ENCODE measurements around the gene ACTL8. TPM values are rescaled to one million over a fixed set of nuclear protein-coding genes. Genes with fewer than 3 reads are reported as not detected.

ACTL8 gene
- total RNA-seq, 1 experiment from 2014 or later: not detected

DNA sequence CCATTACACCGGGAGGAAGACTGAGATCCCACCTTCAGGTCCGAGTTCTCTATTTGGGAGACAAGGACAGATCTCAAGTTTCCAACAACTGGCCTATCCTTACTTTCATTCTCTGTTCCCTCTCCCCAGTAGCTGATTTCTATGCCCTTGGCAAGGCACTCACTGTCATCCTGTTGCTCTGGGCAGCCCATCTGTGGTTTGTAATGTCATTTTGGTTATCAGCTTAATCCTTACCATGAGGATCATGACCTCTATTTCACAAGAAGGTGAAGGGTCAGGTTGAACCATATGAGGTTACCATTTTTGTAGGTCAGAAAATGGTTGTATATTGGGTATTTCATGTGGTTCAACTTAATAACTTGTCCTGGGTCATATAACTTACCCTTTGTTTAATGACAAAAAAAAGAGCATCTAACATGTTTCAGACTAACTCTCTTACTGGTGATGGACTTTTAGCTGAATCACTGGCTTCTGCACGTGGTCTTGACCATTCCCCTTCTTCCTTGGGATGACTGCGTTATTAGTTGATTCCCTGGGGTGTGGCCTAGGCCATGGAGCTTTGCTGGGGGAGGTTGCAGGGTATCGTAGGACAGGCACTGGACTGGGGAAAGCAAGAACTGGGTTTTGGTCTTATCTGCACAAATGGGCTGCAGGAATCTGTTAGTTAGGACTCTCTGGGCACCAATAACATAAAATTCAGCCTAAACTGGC lies 120.2 kb downstream of the ACTL8 start:
- Histone ChIP-seq H3K27ac (ENCODE audit: low read length) (no peak overlapping the region), H3K27me3 (ENCODE audit: control insufficient read depth, insufficient read depth, low read length) (peaks cover 2% of the 10 kb centered on the region; the same call in 1 of the 2 replicates), H3K36me3 (ENCODE audit: control insufficient read depth, insufficient read depth, low read length) (no peaks in the 10 kb centered on the region), H3K9me3 (ENCODE audit: control insufficient read depth, insufficient read depth, low read depth, low read length) (no peaks in the 10 kb centered on the region), H3K4me1 (ENCODE audit: control insufficient read depth, insufficient read depth, low read length) (no peaks in the 10 kb centered on the region), H3K4me3 (ENCODE audit: low read depth in 2 of 2, low read length in 2 of 2) (no peak overlapping the region)
- no TSS peak for BruUV-seq (replicated peaks)
- DNase-seq (ENCODE audit: low read depth, low spot score): no peak
- ChIA-PET POLR2A (no interaction called here), CTCF (interaction anchor here (0.9 kb wide), 1 partner anchor 14 kb away, joined by 4 read pairs; no protein-coding TSS in a partner anchor)
- in situ Hi-C loops (cut with HindIII; ENCODE audit: low pct_unique_long_range_greater_than_20kb, low sequenced_read_pairs) (no loop called here), intact Hi-C loops (cut with micrococcal nuclease; ENCODE audit: unreplicated experiment) (no loop called here)
- no peak for TF ChIP-seq SIN3A (IDR thresholded peaks at IDR 0.05; ENCODE audit: borderline replicate concordance, insufficient read depth, low read depth, low read length)
- TF ChIP-seq REST (IDR thresholded peaks at IDR 0.05; ENCODE audit: insufficient read depth in 1 of 2, low read depth in 2 of 2, low read length in 1 of 2): no peak
- no peak for TF ChIP-seq TCF7L2 (IDR thresholded peaks at IDR 0.05; ENCODE audit: low read depth, low read length)
- TF ChIP-seq CTCF (IDR thresholded peaks at IDR 0.05): no peak
- no peak for TF ChIP-seq POLR2AphosphoS5 (IDR thresholded peaks at IDR 0.05; ENCODE audit: low read depth, low read length)
- no peak for ATAC-seq

GRCh38 chr1:17875882-17876280 lies 120.7 kb downstream of the ACTL8 start:
- in situ Hi-C loops (cut with HindIII; ENCODE audit: low pct_unique_long_range_greater_than_20kb, low sequenced_read_pairs) (no loop called here), intact Hi-C loops (cut with micrococcal nuclease; ENCODE audit: unreplicated experiment) (no loop called here)
- H3K9me3 ChIP-seq (ENCODE audit: control insufficient read depth, insufficient read depth, low read depth, low read length): no peaks in the 10 kb centered on the region
- H3K27me3 ChIP-seq (ENCODE audit: control insufficient read depth, insufficient read depth, low read length): peaks cover 2% of the 10 kb centered on the region; the same call in 1 of the 2 replicates
- TF ChIP-seq CTCF (IDR thresholded peaks at IDR 0.05) (no peak), SIN3A (IDR thresholded peaks at IDR 0.05; ENCODE audit: borderline replicate concordance, insufficient read depth, low read depth, low read length) (no peak), REST (IDR thresholded peaks at IDR 0.05; ENCODE audit: insufficient read depth in 1 of 2, low read depth in 2 of 2, low read length in 1 of 2) (no peak), TCF7L2 (IDR thresholded peaks at IDR 0.05; ENCODE audit: low read depth, low read length) (no peak), POLR2AphosphoS5 (IDR thresholded peaks at IDR 0.05; ENCODE audit: low read depth, low read length) (no peak)
- DNase-seq (ENCODE audit: low read depth, low spot score) (no peak), ATAC-seq (no peak)
- no peaks in the 10 kb centered on the region for H3K36me3 ChIP-seq (ENCODE audit: control insufficient read depth, insufficient read depth, low read length)
- ChIA-PET POLR2A (no interaction called here), CTCF (no interaction called here)
- H3K27ac ChIP-seq (ENCODE audit: low read length): no peak overlapping the region
- no TSS peak for BruUV-seq (replicated peaks)
- no peak overlapping the region for H3K4me3 ChIP-seq (ENCODE audit: low read depth in 2 of 2, low read length in 2 of 2)
- no peaks in the 10 kb centered on the region for H3K4me1 ChIP-seq (ENCODE audit: control insufficient read depth, insufficient read depth, low read length)

Measured in Panc1 (cell line).